AG10803 (cell line): Measurements from ENCODE around the gene GPR17.

Experiments used
- DNase-seq: peaks from one replicate; pipeline ENCODE4 v3.0.0; 2010; ENCODE audit warnings: low read depth
- H3K4me3 ChIP-seq: 2 replicates; pipeline ENCODE4 v1.5.1; 2011; ENCODE audit warnings: mild to moderate bottlenecking, low read length, control low read depth
- TF ChIP-seq, protein P1 (sequence below): conservative IDR thresholded peaks from 2 replicates; pipeline ENCODE4 v1.5.1; 2011; ENCODE audit warnings: mild to moderate bottlenecking, low read length, control low read depth, inconsistent platforms

Gene GPR17

DNA sequence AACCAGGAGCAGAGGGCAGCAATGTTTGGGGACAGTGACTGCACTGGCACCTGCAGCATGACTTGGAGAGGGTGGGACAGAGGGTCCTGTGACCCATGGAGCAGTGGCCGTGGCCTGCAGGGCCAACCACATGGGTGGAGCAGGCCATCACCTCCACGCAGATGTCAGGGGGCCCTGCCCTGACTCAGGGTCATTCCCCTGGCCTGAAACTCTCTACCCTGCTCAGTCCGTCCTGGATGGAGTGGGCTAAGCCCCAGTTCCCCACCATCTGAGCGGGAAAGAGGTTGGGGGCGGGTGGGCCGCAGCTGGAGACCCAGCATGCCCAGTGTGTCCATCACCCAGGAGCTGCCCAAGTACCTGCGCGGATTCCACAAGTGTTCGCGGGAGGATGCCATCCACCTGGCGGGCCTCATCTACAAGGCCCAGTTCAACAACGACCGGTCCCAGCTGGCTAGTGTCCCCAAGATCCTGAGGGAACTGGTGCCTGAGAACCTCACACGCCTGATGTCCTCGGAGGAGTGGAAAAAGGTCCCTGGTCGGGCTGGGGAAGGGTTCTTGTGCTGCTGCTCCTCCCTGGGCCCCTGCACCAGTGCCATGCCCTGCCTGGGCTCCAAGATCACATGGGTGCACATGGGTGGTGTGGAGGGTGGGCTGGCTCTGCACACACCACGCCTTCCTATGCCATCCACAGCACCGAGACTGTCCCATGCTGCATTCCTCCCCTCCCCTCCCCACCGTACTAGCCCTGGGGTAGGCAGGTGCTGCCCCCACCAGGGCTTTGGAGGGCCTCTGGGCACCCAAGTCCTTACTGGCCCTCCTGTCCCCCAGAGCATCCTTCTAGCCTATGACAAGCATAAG lies 10.3 kb upstream of the GPR17 start:
- TF ChIP-seq, protein P1, sequence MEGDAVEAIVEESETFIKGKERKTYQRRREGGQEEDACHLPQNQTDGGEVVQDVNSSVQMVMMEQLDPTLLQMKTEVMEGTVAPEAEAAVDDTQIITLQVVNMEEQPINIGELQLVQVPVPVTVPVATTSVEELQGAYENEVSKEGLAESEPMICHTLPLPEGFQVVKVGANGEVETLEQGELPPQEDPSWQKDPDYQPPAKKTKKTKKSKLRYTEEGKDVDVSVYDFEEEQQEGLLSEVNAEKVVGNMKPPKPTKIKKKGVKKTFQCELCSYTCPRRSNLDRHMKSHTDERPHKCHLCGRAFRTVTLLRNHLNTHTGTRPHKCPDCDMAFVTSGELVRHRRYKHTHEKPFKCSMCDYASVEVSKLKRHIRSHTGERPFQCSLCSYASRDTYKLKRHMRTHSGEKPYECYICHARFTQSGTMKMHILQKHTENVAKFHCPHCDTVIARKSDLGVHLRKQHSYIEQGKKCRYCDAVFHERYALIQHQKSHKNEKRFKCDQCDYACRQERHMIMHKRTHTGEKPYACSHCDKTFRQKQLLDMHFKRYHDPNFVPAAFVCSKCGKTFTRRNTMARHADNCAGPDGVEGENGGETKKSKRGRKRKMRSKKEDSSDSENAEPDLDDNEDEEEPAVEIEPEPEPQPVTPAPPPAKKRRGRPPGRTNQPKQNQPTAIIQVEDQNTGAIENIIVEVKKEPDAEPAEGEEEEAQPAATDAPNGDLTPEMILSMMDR = no peak
- DNase-seq = no peak
- H3K4me3 ChIP-seq = no peak overlapping the region

DNA sequence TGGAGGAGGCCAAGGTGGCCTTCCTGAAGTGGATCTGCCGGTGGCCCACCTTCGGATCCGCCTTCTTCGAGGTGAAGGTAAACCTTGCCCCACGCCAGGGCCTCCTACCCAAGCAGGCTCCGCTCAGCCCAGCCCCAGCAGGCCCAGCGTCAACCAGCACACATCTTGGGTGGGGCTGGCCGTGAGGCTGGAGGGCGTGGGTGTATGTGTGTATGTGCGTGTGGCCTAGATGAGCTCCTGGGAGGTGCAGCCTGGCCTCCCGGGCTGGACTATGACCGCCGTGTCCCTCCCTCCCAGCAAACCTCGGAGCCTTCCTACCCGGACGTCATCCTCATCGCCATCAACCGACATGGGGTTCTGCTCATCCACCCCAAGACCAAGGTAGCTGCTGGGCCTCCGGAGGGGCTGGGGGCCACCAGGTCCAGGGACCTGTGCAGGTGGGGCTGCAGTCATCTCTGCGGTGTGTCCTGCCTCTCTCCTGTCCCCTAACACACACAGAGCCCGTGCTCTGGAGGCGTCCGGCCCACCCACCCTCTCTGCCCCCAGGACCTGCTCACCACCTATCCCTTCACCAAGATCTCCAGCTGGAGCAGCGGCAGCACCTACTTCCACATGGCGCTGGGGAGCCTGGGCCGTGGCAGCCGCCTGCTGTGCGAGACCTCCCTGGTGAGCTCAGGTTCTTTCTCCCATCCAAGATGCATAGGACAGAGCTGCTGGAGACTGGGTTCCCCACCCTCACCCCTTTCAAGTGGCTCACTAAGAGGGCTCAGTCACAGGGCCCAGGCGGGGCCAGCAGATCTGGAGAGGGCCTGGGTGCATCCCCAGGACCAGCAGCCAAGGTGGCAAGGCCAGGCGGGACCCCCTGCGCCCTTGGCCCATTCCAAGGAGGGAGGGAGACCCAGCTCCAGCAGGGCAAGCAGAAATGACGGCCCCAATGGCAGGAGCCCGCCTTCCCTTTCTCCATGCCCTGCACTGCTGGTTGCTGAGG lies 9.4 kb upstream of the GPR17 start:
- H3K4me3 ChIP-seq = no peak overlapping the region
- TF ChIP-seq, protein P1 = no peak
- no peak for DNase-seq

DNA sequence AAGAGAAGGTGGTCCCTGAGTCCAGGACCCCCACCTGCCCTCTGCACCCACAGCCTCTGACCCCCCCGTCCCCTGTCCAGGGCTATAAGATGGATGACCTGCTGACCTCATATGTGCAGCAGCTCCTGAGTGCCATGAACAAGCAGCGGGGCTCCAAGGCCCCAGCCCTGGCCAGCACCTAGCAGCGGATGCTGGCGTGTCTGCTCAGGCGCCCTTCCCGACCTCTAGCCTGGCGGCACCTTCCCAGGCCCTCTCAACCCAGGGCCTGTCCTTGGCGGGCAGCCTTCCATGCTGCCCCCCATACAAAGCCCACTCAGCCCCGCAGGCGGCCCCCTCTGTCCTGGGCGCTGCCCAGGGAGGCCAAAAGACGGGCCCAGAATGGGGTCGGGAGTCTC lies 8.7 kb upstream of the GPR17 start:
- TF ChIP-seq, protein P1 = no peak
- DNase-seq = no peak
- H3K4me3 ChIP-seq = no peak overlapping the region

DNA sequence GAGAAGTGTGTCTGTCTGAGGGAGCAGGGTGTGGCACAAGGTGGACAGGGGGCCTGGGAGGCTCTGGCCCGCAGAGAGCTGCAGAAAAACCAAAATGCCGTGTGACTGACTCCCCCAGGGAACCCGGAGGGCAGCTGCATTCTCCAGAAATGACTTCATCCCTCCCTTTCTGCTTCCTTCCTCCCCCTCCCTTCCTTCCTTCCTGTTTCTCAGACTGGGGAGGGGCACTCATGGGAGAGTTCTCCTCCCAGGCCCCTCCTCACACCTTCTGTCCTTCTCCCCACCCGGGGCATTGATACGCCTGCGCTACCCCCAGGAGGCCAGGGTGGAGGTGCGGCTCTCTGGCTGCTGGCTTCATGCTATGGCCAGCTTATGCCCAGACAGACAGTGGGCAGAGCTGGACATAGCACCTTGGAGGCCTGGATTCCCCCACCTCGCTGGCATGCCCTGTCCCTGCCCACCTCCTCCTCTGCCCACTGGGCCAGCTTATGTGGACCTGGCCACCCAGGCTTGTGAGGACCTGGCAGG lies 8.2 kb upstream of the GPR17 start:
- H3K4me3 ChIP-seq = no peak overlapping the region
- TF ChIP-seq, protein P1 = no peak
- DNase-seq = peak; percentile 82

DNA sequence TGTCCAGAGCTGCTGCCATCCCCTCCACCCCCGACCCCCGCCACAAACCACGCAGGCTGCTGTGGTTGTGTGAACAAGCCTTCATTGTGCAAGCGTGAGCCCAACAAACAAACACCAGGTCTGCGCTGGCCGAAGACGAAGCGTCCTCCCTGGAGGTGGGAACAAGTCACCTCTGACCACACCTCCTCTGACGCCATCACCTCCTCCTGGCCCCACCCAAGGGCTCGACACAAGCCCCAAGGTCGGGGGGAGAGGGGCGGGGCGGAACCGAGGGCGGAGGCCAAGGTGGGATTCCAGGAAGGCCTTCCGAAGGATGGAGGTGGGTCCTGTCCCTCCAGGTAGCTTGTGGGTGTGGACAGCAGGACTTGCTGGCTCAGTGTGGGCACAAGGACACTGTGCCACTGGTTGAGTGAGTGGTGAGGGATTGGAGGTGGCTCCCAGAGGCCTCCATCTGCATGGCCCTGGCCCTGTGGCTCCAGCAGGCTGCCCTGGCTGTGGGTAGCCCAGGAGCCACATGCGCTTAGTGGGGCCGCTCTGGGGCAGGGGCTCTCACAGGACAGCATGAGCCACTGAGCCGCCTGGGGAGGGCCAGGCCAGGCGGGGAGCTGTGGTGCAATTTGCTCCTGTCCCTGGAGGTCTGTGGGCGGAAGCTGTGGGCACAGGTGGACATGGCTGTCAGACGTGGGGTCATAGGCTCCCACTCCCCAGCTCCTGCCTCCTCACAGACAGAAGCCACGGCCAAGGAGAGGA lies 7.4 kb upstream of the GPR17 start:
- DNase-seq = peak; percentile 13
- TF ChIP-seq, protein P1 = no peak
- no peak overlapping the region for H3K4me3 ChIP-seq

DNA sequence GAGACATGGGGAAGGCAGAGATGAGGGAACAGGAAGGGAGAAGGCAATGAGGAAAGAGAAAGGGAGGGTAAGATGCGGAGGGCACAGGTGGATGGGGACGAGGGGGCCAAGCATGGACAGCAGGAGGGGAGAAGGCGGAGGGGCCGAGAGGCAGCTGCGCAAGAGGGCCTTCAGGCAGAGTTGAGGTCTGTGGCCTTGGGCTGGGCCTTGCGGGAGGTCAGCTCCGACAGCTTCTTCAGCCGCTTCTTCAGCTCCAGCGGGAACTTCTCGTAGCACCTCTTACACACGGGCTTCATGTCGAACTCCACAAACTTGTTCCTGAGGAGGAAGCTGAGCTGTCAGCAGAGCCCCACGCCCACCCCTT lies 6.9 kb upstream of the GPR17 start:
- no peak for DNase-seq
- H3K4me3 ChIP-seq = no peak overlapping the region
- TF ChIP-seq, protein P1 = no peak
